Spleen (tissue), 11 donors: ENCODE data around the gene DLST. TPM values are rescaled to one million over a fixed set of nuclear protein-coding genes. Genes with fewer than 3 reads are reported as not detected.

Experiments
- DNase-seq: peaks from one replicate; pipeline ENCODE4 v3.0.0-alpha.2; 2020
- H3K27ac ChIP-seq, 8 donors: fragments of 200-600 bp; sonication (generic) in 7 of 8; 1 replicate in 4 of 8; 2 replicates in 4 of 8; pipeline versions ENCODE4 v1.5.0 to v1.8.0; 2016 to 2021; ENCODE audit warnings: inconsistent platforms in 4 of 8, mild to moderate bottlenecking in 4 of 8, moderate library complexity in 1 of 8
- H3K27me3 ChIP-seq, 7 donors: fragments of 200-600 bp; sonication (generic) in 6 of 7; replicated peaks in 1 of 7; 1 replicate in 4 of 7; 2 replicates in 3 of 7; pipeline versions ENCODE4 v1.5.0 to v1.8.0; 2016 to 2021; ENCODE audit warnings: inconsistent platforms in 3 of 7, mild to moderate bottlenecking in 1 of 7
- H3K36me3 ChIP-seq, 6 donors: fragments of 200-600 bp; sonication (generic) in 5 of 6; 1 replicate in 4 of 6; 2 replicates in 2 of 6; pipeline versions ENCODE4 v1.5.0 to v1.8.0; 2016 to 2021; ENCODE audit warnings: inconsistent platforms in 2 of 6
- H3K4me1 ChIP-seq, 6 donors: fragments of 200-600 bp; sonication (generic) in 5 of 6; 1 replicate in 3 of 6; 2 replicates in 3 of 6; pipeline versions ENCODE4 v1.5.0 to v1.8.0; 2016 to 2021; ENCODE audit warnings: inconsistent platforms in 3 of 6
- H3K4me3 ChIP-seq, 8 donors: fragments of 200-600 bp; sonication (generic) in 7 of 8; 1 replicate in 4 of 8; 2 replicates in 4 of 8; pipeline versions ENCODE4 v1.5.0 to v1.8.0; 2016 to 2021; ENCODE audit warnings: inconsistent platforms in 4 of 8, mild to moderate bottlenecking in 4 of 8, moderate library complexity in 2 of 8
- H3K9me3 ChIP-seq, 8 donors: fragments of 200-600 bp; sonication (generic) in 7 of 8; 1 replicate in 4 of 8; 2 replicates in 4 of 8; pipeline versions ENCODE4 v1.5.0 to v1.8.0; 2016 to 2021; ENCODE audit warnings: inconsistent platforms in 4 of 8
- POLR2A ChIP-seq, 3 donors: fragments of 450-650 bp; IDR thresholded peaks; one replicate each; pipeline ENCODE4 v1.5.1; 2017; ENCODE audit warnings: antibody characterized with exemption in 3 of 3, mild to moderate bottlenecking in 1 of 3
- POLR2AphosphoS5 ChIP-seq, 3 donors: sonication (generic); formaldehyde crosslinking; IDR thresholded peaks; one replicate each; pipeline ENCODE4 v1.5.1; 2017; ENCODE audit warnings: antibody characterized with exemption in 3 of 3
- WGBS, 5 donors: extraction: QIAGEN DNeasy Blood & Tissue Kit in 3 of 5; methylation state at CpG; one replicate each; pipeline versions ENCODE4 v1.1.5 to v1.1.7; 2013 to 2018; 5-methylcytosine and 5-hydroxymethylcytosine counted together
- intact Hi-C: fragments of 100-400 bp; cut with DNase I; formaldehyde crosslinking; loops from one replicate; pipeline ENCODE4 v1.15.0; 2023; ENCODE audit warnings: low total_unique reads
- polyA plus RNA-seq, 3 donors: library from polyadenylated mRNA; stranded (reverse); fragments of 200-250 nt; gene quantifications; one replicate each; pipeline ENCODE4 v1.2.1, GENCODE V29; 2013
- total RNA-seq, 7 donors: library from RNA; depleted of rRNA in 3 of 7; stranded (reverse); fragments of >200 nt in 3 of 7; fragmentation: NEBNext Ultra II Directional in 4 of 7; extraction: Animal tissue kit (Norgen Biotek cat#: 25700) in 4 of 7; gene quantifications; one replicate each; pipeline versions ENCODE4 v1.1.0 to v1.2.1, GENCODE V29; 2016 to 2021
- TF ChIP-seq, protein P1 (sequence below), 11 experiments: fragments of 200-600 bp in 7 of 11; fragments of 450-650 bp in 4 of 11; sonication (generic) in 4 of 11; IDR thresholded peaks in 8 of 11; conservative IDR thresholded peaks in 3 of 11; 1 replicate in 7 of 11; 2 replicates in 4 of 11; pipeline versions ENCODE4 v1.4.0 to v1.8.0; 2016 to 2021; ENCODE audit warnings: antibody characterized with exemption in 11 of 11, inconsistent platforms in 4 of 11, mild to moderate bottlenecking in 1 of 11
- donor health status: healthy with polysubstance abuse.
- donor health status: DM: no; HTN: no; CAD: no; lungs with moderate emphysema.
- donor health status: DM: no; HTN: no; CAD: no.
- donor health status: Bipolar disorder and iron deficiency.
- donor health status: healthy.
- donor health status: DM: no; HTN: no; CAD: no.
- donor health status: DM: yes; HTN: yes; CAD: no.

DLST gene
- total and polyA plus RNA-seq, 10 donors, result 33.1 to 80.0 (median 74.7) TPM

- no peak for DNase-seq
- TF ChIP-seq POLR2AphosphoS5 (IDR thresholded peaks at IDR 0.05) (no peak), POLR2A (IDR thresholded peaks at IDR 0.05) (no peak)
- TF ChIP-seq, protein P1, sequence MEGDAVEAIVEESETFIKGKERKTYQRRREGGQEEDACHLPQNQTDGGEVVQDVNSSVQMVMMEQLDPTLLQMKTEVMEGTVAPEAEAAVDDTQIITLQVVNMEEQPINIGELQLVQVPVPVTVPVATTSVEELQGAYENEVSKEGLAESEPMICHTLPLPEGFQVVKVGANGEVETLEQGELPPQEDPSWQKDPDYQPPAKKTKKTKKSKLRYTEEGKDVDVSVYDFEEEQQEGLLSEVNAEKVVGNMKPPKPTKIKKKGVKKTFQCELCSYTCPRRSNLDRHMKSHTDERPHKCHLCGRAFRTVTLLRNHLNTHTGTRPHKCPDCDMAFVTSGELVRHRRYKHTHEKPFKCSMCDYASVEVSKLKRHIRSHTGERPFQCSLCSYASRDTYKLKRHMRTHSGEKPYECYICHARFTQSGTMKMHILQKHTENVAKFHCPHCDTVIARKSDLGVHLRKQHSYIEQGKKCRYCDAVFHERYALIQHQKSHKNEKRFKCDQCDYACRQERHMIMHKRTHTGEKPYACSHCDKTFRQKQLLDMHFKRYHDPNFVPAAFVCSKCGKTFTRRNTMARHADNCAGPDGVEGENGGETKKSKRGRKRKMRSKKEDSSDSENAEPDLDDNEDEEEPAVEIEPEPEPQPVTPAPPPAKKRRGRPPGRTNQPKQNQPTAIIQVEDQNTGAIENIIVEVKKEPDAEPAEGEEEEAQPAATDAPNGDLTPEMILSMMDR (IDR thresholded peaks at IDR 0.05 in 8 of 11, conservative IDR thresholded peaks at IDR 0.05 in 3 of 11), result no peak
- H3K4me3 ChIP-seq, result no peak overlapping the region
- intact Hi-C loops, result no loop called here
- H3K36me3 ChIP-seq, result peaks cover 8 to 100% (median 98%) of the 10 kb centered on the region in 6 donors
- H3K27ac ChIP-seq, result no peak overlapping the region
- H3K9me3 ChIP-seq, result no peaks in the 10 kb centered on the region
- peaks cover 0 to 34% (median 28%) of the 10 kb centered on the region in 6 donors for H3K4me1 ChIP-seq
- no peaks in the 10 kb centered on the region for H3K27me3 ChIP-seq
- 96 to 99% (median 98%) methylated on average over 3 of the region's 3 CpGs for WGBS, 5 donors
Measured at GRCh38 chr14:74896400-74896799, 14.7 kb downstream of the DLST start.

- peaks cover 0 to 24% (median 20%) of the 10 kb centered on the region in 6 donors for H3K4me1 ChIP-seq
- H3K9me3 ChIP-seq, result no peaks in the 10 kb centered on the region
- H3K27me3 ChIP-seq, result no peaks in the 10 kb centered on the region
- intact Hi-C loops, result no loop called here
- 89 to 97% (median 92%) methylated on average over 4 of the region's 4 CpGs for WGBS, 5 donors
- H3K36me3 ChIP-seq, result peaks cover 8 to 100% (median 100%) of the 10 kb centered on the region in 6 donors
- no peak overlapping the region for H3K27ac ChIP-seq
- H3K4me3 ChIP-seq, result no peak overlapping the region
- no peak for TF ChIP-seq POLR2AphosphoS5 (IDR thresholded peaks at IDR 0.05)
- TF ChIP-seq, protein P1 (IDR thresholded peaks at IDR 0.05 in 8 of 11, conservative IDR thresholded peaks at IDR 0.05 in 3 of 11), result no peak
- DNase-seq, result no peak
Measured at GRCh38 chr14:74897642-74898041, 15.9 kb downstream of the DLST start.

- H3K36me3 ChIP-seq, result peaks cover 8 to 100% (median 100%) of the 10 kb centered on the region in 6 donors
Measured at GRCh38 chr14:74898083-74898482, 16.4 kb downstream of the DLST start.

DNA sequence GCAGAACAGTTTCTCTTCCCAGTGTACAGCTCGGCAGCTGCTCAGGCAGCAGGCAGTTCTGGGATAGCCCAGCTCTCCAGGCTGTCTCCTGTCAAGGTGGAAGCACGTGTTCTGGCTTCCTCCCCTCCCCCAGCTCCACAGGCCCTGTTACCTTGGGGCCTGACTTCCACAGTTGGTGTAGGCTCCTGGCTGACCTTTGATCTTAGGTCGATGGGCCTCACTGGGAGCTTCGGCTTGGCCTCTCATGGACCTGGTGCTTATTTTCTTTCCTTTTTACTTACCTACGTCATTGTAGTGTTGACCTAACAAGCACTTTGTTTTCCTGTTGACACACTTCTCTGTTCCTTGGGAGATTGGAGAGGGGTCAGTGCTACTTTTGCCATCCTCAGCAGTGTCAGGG, 17.0 kb downstream of the DLST start:
- no peak for DNase-seq
- Histone ChIP-seq H3K4me3 (no peak overlapping the region), H3K27ac (no peak overlapping the region), H3K36me3 (peaks cover 8 to 100% (median 98%) of the 10 kb centered on the region in 6 donors), H3K9me3 (no peaks in the 10 kb centered on the region), H3K27me3 (no peaks in the 10 kb centered on the region), H3K4me1 (peaks cover 0 to 17% (median 10%) of the 10 kb centered on the region in 6 donors)
- WGBS, 5 donors, result 86 to 92% (median 90%) methylated on average over 5 of the region's 5 CpGs
- intact Hi-C loops, result no loop called here
- TF ChIP-seq, protein P1 (IDR thresholded peaks at IDR 0.05 in 8 of 11, conservative IDR thresholded peaks at IDR 0.05 in 3 of 11), result no peak
- no peak for TF ChIP-seq POLR2AphosphoS5 (IDR thresholded peaks at IDR 0.05)

More at GRCh38 chr14:74898083-74898482, 16.4 kb downstream of the DLST start:
- TF ChIP-seq, protein P1 (IDR thresholded peaks at IDR 0.05 in 8 of 11, conservative IDR thresholded peaks at IDR 0.05 in 3 of 11), result no peak
- TF ChIP-seq POLR2A (IDR thresholded peaks at IDR 0.05) (no peak), POLR2AphosphoS5 (IDR thresholded peaks at IDR 0.05) (no peak)
- no peak for DNase-seq
- 53 to 89% (median 80%) methylated on average over 2 of the region's 2 CpGs for WGBS, 5 donors
- no peaks in the 10 kb centered on the region for H3K27me3 ChIP-seq
- intact Hi-C loops, result no loop called here
- H3K4me1 ChIP-seq, result peaks cover 0 to 23% (median 16%) of the 10 kb centered on the region in 6 donors
- H3K27ac ChIP-seq, result no peak overlapping the region
- H3K4me3 ChIP-seq, result no peak overlapping the region
- no peaks in the 10 kb centered on the region for H3K9me3 ChIP-seq
